NCI-H460 (cell line): ENCODE measurements around the gene DCTN5. TPM values are rescaled to one million over a fixed set of nuclear protein-coding genes. Genes with fewer than 3 reads are reported as not detected.
"Not testable (repeated sequence)": the region's sequence is repeated elsewhere in the genome, so short reads cannot be mapped to it uniquely, and the experiment has no call there.

Experiments
- DNase-seq: peaks from one replicate; pipeline ENCODE4 v3.0.0-alpha.2; 2016; ENCODE audit warnings: low read depth; ENCODE audit errors: extremely low read depth
- polyA plus RNA-seq: library from polyadenylated mRNA; depleted of rRNA; stranded (reverse); fragments of >200 nt; gene quantifications from 2 replicates; pipeline ENCODE4 v1.2.3, GENCODE V29; 2014; cell fraction: nucleus; rRNA removed
- total RNA-seq: library from RNA; depleted of rRNA; stranded (reverse); fragments of >200 nt; shearing (Covaris generic); gene quantifications from 2 replicates; pipeline ENCODE4 v1.2.3, GENCODE V29; 2014; rRNA removed

DCTN5 gene
- 40.3 and 49.1 TPM in 2 replicates for total RNA-seq
- 35.9 and 45.1 TPM in 2 replicates for polyA plus RNA-seq

GRCh38 chr16:23640931-23641765 is at the start of gene DCTN5, which contains the start of gene PALB2:
Gene DCTN5, plus strand, starts transcription at chr16:23641466. Its CDS starts 77 bp downstream, at chr16:23641543.
Gene PALB2, minus strand, starts transcription at chr16:23641310. Its CDS starts 153 bp downstream, at chr16:23641157.
- peak; percentile 93 for DNase-seq

- no peak for DNase-seq
Measured at GRCh38 chr16:23594186-23594585, 47.1 kb upstream of the DCTN5 start.

GRCh38 chr16:23595246-23595950 is 45.9 kb upstream of the DCTN5 start:
- DNase-seq = no peak

GRCh38 chr16:23595951-23596720 is 45.1 kb upstream of the DCTN5 start, which contains the start of gene NDUFAB1:
Gene NDUFAB1, minus strand, starts transcription at chr16:23596316. Its CDS starts 26 bp downstream, at chr16:23596290.
- DNase-seq = peak; percentile 83

- peak; percentile 38 for DNase-seq
Measured at GRCh38 chr16:23597003-23597756, 44.1 kb upstream of the DCTN5 start.

GRCh38 chr16:23607726-23608125 is 33.5 kb upstream of the DCTN5 start:
- no peak for DNase-seq

GRCh38 chr16:23608194-23608593 is 33.1 kb upstream of the DCTN5 start:
- DNase-seq = no peak

- DNase-seq = no peak
Measured at GRCh38 chr16:23609929-23610328, 31.3 kb upstream of the DCTN5 start.

- not testable (repeated sequence) for DNase-seq
Measured at GRCh38 chr16:23610905-23611304, 30.4 kb upstream of the DCTN5 start.

- no peak for DNase-seq
Measured at GRCh38 chr16:23611936-23612335, 29.3 kb upstream of the DCTN5 start.

GRCh38 chr16:23615805-23616204 is 25.5 kb upstream of the DCTN5 start:
- no peak for DNase-seq

GRCh38 chr16:23624092-23624491 is 17.2 kb upstream of the DCTN5 start:
- DNase-seq = no peak

- no peak for DNase-seq
Measured at GRCh38 chr16:23629516-23629915, 11.8 kb upstream of the DCTN5 start.

- not testable (repeated sequence) for DNase-seq
Measured at GRCh38 chr16:23631874-23632273, 9.4 kb upstream of the DCTN5 start.

GRCh38 chr16:23634461-23635036 is 6.7 kb upstream of the DCTN5 start:
- no peak for DNase-seq

- DNase-seq = no peak
Measured at GRCh38 chr16:23635958-23636357, 5.3 kb upstream of the DCTN5 start.

GRCh38 chr16:23640615-23640930 is 693 bp upstream of the DCTN5 start:
- no peak for DNase-seq

- no peak for DNase-seq
Measured at GRCh38 chr16:23642246-23642774, 1.0 kb downstream of the DCTN5 start.

- DNase-seq = no peak
Measured at GRCh38 chr16:23650674-23651416, 9.6 kb downstream of the DCTN5 start.
